ENCODE data around the gene DCAF6.

DCAF6 gene

GRCh38 chr1:168008595-168008994 lies 72.1 kb downstream of the DCAF6 start:
- TF ChIP-seq, protein P1, sequence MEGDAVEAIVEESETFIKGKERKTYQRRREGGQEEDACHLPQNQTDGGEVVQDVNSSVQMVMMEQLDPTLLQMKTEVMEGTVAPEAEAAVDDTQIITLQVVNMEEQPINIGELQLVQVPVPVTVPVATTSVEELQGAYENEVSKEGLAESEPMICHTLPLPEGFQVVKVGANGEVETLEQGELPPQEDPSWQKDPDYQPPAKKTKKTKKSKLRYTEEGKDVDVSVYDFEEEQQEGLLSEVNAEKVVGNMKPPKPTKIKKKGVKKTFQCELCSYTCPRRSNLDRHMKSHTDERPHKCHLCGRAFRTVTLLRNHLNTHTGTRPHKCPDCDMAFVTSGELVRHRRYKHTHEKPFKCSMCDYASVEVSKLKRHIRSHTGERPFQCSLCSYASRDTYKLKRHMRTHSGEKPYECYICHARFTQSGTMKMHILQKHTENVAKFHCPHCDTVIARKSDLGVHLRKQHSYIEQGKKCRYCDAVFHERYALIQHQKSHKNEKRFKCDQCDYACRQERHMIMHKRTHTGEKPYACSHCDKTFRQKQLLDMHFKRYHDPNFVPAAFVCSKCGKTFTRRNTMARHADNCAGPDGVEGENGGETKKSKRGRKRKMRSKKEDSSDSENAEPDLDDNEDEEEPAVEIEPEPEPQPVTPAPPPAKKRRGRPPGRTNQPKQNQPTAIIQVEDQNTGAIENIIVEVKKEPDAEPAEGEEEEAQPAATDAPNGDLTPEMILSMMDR (IDR thresholded peaks at IDR 0.05): no peak
- Mint-ChIP-seq H3K4me3 (no peak overlapping the region), H3K9me3 (no peaks in the 10 kb centered on the region), H3K27me3 (ENCODE audit: low read depth, poor library complexity) (peaks cover 4% of the 10 kb centered on the region), H3K27ac (no peak overlapping the region), H3K36me3 (ENCODE audit: low read depth) (peaks cover 38% of the 10 kb centered on the region), H3K4me1 (no peaks in the 10 kb centered on the region)
- DNase-seq: no peak

- DNase-seq: no peak
- H3K36me3 Mint-ChIP-seq (ENCODE audit: low read depth): peaks cover 38% of the 10 kb centered on the region
- H3K27me3 Mint-ChIP-seq (ENCODE audit: low read depth, poor library complexity): peaks cover 4% of the 10 kb centered on the region
- no peaks in the 10 kb centered on the region for H3K4me1 Mint-ChIP-seq
- no peak overlapping the region for H3K4me3 Mint-ChIP-seq
- peak overlapping the region; percentile 57 for H3K27ac Mint-ChIP-seq
- TF ChIP-seq, protein P1 (IDR thresholded peaks at IDR 0.05): no peak
- H3K9me3 Mint-ChIP-seq: no peaks in the 10 kb centered on the region
Measured at GRCh38 chr1:168009322-168009721, 72.8 kb downstream of the DCAF6 start.

GRCh38 chr1:168019407-168019806 lies 82.9 kb downstream of the DCAF6 start:
- no peaks in the 10 kb centered on the region for H3K9me3 Mint-ChIP-seq
- peaks cover 14% of the 10 kb centered on the region for H3K36me3 Mint-ChIP-seq (ENCODE audit: low read depth)
- no peak overlapping the region for H3K4me3 Mint-ChIP-seq
- H3K4me1 Mint-ChIP-seq: no peaks in the 10 kb centered on the region
- no peaks in the 10 kb centered on the region for H3K27me3 Mint-ChIP-seq (ENCODE audit: low read depth, poor library complexity)
- TF ChIP-seq, protein P1 (IDR thresholded peaks at IDR 0.05): no peak
- no peak for DNase-seq
- H3K27ac Mint-ChIP-seq: no peak overlapping the region

DNA sequence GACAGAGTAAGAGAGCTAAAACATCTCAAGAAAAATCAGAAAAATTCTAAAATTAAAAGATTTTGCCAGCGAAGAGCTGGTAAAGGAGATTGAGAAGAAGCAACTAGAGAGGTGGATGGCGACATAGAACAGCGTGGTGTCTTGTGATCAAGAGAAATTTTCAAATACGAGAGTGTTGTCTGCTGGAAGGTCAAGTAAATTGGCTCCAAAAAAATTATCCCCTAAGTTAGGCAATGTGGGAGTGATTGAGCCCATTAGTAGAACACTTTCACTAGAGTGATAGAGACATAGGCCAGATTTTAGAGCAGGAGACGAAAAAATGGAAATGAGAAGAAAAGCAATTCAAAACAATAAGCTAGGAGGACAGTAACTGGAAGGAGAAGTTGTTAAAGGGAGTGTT lies 94.7 kb downstream of the DCAF6 start:
- DNase-seq: no peak
- Mint-ChIP-seq H3K27me3 (ENCODE audit: low read depth, poor library complexity) (no peaks in the 10 kb centered on the region), H3K9me3 (no peaks in the 10 kb centered on the region), H3K4me1 (no peaks in the 10 kb centered on the region), H3K27ac (no peak overlapping the region), H3K36me3 (ENCODE audit: low read depth) (peaks cover 20% of the 10 kb centered on the region), H3K4me3 (no peak overlapping the region)
- TF ChIP-seq, protein P1 (IDR thresholded peaks at IDR 0.05): no peak

DNA sequence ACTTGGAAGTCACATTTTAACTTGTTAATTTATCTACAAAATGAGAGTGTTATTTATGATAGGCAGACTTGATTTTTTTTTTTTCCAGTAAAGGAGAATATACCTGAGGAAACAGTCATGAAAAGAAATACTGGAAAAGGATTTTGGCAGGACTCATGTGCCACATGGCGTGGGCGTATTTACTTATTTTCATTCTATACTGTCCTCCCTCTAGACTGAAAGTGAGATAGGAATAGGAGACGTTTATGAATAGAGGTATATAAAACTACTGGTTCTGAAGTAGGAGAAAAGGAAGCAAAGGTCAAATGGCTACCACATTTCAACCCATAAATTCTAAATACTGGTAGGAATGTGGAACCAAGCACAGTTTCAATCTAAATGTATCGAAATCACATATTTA lies 95.1 kb downstream of the DCAF6 start:
- TF ChIP-seq, protein P1 (IDR thresholded peaks at IDR 0.05): no peak
- peaks cover 20% of the 10 kb centered on the region for H3K36me3 Mint-ChIP-seq (ENCODE audit: low read depth)
- no peaks in the 10 kb centered on the region for H3K4me1 Mint-ChIP-seq

GRCh38 chr1:168032029-168032428 lies 95.5 kb downstream of the DCAF6 start:
- no peaks in the 10 kb centered on the region for H3K27me3 Mint-ChIP-seq (ENCODE audit: low read depth, poor library complexity)
- no peak overlapping the region for H3K4me3 Mint-ChIP-seq
- H3K36me3 Mint-ChIP-seq (ENCODE audit: low read depth): peaks cover 20% of the 10 kb centered on the region
- H3K4me1 Mint-ChIP-seq: no peaks in the 10 kb centered on the region
- no peaks in the 10 kb centered on the region for H3K9me3 Mint-ChIP-seq
- no peak overlapping the region for H3K27ac Mint-ChIP-seq
- no peak for DNase-seq
- TF ChIP-seq, protein P1 (IDR thresholded peaks at IDR 0.05): no peak

More for the DNA sequence above, 95.1 kb downstream of the DCAF6 start:
- Mint-ChIP-seq H3K27ac (no peak overlapping the region), H3K4me3 (no peak overlapping the region), H3K27me3 (ENCODE audit: low read depth, poor library complexity) (no peaks in the 10 kb centered on the region), H3K9me3 (no peaks in the 10 kb centered on the region)
- no peak for DNase-seq
